ENCODE measurements around the gene INPP5A.
"Not testable (repeated sequence)": the region's sequence is repeated elsewhere in the genome, so short reads cannot be mapped to it uniquely, and the experiment has no call there.

Gene INPP5A

DNA sequence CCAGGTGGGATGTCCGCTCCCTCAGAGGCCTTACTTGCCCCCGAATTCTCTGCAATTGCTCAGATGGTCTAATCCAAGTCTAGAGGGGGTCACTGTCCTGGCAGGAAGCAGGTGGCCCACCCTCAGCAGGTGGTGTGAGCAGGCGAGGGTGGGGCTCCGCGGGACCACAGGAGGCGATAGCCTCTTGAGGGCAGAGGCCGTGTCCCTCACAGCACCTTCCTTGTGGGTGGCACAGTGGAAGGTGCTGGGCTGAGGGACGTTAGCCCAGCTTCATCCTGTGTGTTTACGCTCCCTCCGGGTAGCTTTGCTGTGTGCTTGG lies 38.3 kb upstream of the INPP5A start:
- no peak overlapping the region for H3K4me3 ChIP-seq (ENCODE audit: low read length)
- TF ChIP-seq, protein P1, sequence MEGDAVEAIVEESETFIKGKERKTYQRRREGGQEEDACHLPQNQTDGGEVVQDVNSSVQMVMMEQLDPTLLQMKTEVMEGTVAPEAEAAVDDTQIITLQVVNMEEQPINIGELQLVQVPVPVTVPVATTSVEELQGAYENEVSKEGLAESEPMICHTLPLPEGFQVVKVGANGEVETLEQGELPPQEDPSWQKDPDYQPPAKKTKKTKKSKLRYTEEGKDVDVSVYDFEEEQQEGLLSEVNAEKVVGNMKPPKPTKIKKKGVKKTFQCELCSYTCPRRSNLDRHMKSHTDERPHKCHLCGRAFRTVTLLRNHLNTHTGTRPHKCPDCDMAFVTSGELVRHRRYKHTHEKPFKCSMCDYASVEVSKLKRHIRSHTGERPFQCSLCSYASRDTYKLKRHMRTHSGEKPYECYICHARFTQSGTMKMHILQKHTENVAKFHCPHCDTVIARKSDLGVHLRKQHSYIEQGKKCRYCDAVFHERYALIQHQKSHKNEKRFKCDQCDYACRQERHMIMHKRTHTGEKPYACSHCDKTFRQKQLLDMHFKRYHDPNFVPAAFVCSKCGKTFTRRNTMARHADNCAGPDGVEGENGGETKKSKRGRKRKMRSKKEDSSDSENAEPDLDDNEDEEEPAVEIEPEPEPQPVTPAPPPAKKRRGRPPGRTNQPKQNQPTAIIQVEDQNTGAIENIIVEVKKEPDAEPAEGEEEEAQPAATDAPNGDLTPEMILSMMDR (conservative IDR thresholded peaks at IDR 0.05; ENCODE audit: low read depth, low read length): no peak
- DNase-seq (ENCODE audit: low read depth): no peak

DNA sequence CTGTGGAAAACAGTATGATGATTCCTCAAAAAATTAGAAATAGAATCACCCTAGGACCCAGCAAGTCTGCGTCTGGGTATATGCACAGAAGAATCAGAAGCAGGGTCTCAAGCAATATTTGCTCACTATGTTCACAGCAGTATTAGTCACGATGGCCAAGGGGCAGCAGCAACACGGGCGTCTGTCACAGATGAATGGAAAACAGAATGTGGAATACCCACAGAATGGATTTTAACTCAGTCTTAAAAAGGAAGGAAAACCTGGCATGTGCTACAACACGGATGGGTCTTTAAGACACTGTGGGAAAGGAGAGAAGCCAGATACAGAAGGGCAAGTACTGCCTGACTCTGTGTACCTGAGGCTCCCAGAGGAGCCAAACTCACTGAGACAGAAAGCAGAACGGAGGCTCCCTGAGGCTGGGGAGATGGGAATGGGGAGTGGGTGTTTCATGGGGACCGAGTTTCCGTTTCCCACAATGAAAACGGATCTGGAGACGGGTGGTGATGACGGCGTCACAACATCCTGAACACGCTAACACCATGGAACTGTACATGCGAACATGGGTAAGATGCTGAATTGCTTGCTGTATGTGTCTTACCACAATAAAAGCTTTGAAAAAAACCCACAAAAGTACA lies 36.7 kb upstream of the INPP5A start:
- TF ChIP-seq, protein P1 (conservative IDR thresholded peaks at IDR 0.05; ENCODE audit: low read depth, low read length): no peak
- no peak for DNase-seq (ENCODE audit: low read depth)
- no peak overlapping the region for H3K4me3 ChIP-seq (ENCODE audit: low read length)

DNA sequence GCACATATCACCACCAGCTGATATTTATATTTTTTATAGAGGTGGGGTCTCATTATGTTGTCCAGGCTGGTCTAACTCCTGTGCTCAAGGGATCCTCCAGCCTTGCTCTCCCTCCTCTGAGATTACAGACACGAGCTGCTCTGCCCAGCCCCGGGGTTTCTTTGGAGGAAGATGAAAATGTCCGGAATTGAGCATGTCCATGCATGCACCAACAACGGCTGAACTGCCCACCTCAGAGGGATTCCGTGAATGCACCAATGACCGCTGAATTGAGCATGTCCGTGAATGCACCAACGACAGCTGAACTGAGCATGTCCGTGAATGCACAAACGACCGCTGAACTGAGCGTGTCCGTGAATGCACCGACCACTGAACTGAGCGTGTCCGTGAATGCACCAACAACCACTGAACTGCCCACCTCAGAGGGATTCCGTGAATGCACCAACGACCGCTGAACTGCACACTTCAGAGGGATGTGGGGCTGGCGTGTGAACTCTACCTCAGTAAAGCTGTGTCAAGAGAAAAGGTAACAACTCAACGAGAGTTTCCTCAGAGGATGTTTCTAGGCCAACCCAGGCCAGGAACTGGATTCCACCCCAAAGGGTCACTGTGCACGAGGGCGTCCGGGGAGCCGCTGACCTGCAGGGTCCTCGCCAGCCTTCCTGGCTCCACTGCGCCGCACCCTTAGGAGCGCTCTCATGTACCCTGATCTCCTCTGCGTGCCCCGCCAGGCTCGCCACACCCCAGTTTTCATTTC lies 34.9 kb upstream of the INPP5A start:
- TF ChIP-seq, protein P1 (conservative IDR thresholded peaks at IDR 0.05; ENCODE audit: low read depth, low read length): no peak
- no peak overlapping the region for H3K4me3 ChIP-seq (ENCODE audit: low read length)
- DNase-seq (ENCODE audit: low read depth): no peak

DNA sequence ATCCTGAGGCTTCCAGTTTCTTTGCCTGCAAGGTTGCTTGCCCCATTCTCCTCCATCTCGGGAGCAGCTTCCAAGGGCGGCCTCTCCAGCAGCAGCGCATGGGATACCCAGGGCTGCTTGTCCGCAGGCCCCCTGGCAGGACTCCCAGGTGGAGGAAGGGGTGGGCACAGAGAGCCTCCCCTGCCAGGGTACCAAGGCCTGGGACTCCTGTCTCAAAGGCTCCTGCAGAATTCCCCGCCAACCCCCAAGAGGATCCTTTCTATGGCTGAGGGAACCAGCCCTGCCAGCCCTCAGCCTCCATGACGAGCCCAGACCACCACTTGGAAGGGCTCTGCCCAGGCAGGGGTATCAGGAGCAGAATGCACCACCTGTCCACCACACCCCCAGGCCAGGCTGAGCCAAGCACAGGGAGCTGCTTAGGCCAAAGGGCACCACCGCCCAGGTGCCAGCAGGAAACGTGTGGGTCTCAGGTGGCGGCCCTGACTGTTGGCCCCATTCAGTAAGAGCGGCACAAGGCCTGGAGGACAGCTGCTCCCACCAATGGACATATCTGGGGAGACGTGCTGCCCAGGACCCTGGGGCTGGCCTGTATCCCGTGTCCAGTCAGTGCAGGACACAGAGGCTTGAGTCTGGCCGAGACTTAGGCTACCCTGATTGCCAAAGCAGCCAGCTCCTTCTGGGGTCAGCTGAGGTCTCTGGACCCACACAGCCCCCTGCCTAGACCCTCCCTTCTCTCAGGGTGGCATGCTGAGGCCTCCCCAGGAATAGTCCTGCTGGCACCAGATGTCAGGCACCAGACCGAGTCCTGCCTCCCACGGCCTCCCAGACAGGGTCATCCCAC lies 33.8 kb upstream of the INPP5A start:
- DNase-seq (ENCODE audit: low read depth): no peak
- H3K4me3 ChIP-seq (ENCODE audit: low read length): no peak overlapping the region

DNA sequence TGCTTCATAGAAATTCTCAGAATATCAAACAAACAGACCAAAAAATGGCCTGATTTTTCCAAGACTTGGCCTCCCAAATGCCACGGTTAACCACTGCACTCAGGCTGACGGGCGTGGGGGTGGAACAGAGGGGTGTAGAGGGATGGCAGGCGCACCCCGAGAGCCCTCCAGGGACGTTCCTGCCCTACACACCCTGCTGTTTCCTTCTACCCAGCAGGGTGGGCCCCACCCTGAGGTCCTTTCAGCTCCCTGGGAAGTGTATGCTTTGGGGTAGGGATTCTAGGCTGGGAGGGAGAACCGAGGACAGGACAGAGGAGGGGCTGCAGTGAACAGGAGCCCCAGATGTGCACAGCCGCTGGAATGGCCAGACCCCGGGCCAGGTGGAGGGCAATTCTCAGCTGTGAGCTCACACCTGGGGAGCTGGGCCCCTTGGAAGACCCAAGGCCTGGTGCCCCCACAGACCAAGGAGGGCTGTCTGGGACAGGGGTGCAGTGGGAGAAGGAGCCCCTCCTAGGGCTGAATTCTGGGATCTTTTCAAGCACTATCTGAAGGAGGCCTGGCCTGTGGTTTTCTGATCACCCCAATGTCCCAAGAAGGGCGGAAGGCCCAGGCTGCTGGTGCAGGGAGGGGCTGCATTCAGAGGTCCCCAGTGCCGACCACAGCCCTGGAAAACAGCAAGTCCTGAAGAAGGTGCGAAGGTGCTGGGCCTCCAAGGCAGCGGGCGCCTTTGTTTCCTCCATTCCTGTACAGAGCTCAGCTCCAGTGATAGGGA lies 32.9 kb upstream of the INPP5A start:
- DNase-seq (ENCODE audit: low read depth): no peak
- TF ChIP-seq, protein P1 (conservative IDR thresholded peaks at IDR 0.05; ENCODE audit: low read depth, low read length): no peak
- no peak overlapping the region for H3K4me3 ChIP-seq (ENCODE audit: low read length)

More for the DNA sequence above, 33.8 kb upstream of the INPP5A start:
- TF ChIP-seq, protein P1 (conservative IDR thresholded peaks at IDR 0.05; ENCODE audit: low read depth, low read length): no peak

DNA sequence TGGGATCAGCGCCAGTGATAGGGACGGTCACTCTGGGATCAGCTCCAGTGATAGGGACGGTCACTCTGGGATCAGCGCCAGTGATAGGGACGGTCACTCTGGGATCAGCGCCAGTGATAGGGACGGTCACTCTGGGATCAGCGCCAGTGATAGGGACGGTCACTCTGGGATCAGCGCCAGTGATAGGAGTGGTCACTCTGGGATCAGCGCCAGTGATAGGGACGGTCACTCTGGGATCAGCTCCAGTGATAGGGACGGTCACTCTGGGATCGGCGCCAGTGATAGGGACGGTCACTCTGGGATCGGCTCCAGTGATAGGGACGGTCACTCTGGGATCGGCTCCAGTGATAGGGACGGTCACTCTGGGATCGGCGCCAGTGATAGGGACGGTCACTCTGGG lies 32.0 kb upstream of the INPP5A start:
- DNase-seq (ENCODE audit: low read depth); H3K4me3 ChIP-seq (ENCODE audit: low read length): not testable (repeated sequence)
